Stimulated activated CD8-positive, alpha-beta memory T cell treated with anti-CD3 and anti-CD28 coated beads, Interleukin-7, amount 100 ng/mL, for 1 hour (primary cell): Measurements from ENCODE around the gene L1CAM.

Source experiments
- DNase-seq, 2 donors: peaks; one replicate each; pipeline ENCODE4 v3.0.0-alpha.2; 2020; ENCODE audit warnings: low read depth in 2 of 2

Gene L1CAM

GRCh38 chrX:153885968-153886903 lies at the start of gene L1CAM:
L1CAM (minus strand) TSS chrX:153886173; CDS start chrX:153875836, 10,337 bp downstream.
- no peak for DNase-seq

- DNase-seq = no peak
These were observed 49.4 kb upstream of the L1CAM start for GRCh38 chrX:153935326-153935851.

GRCh38 chrX:153934762-153935325 lies 48.9 kb upstream of the L1CAM start, which contains the start of gene NAA10:
NAA10 (minus strand) TSS chrX:153935037; CDS start chrX:153934904, 133 bp downstream.
- DNase-seq = peak in 1 of 2 donors; percentile 22

GRCh38 chrX:153934148-153934761 lies 48.3 kb upstream of the L1CAM start:
- DNase-seq = no peak

GRCh38 chrX:153933748-153934147 lies 47.8 kb upstream of the L1CAM start:
- DNase-seq = no peak

GRCh38 chrX:153932220-153932915 lies 46.4 kb upstream of the L1CAM start:
- no peak for DNase-seq

GRCh38 chrX:153931748-153932147 lies 45.8 kb upstream of the L1CAM start:
- no peak for DNase-seq

GRCh38 chrX:153931151-153931550 lies 45.2 kb upstream of the L1CAM start:
- no peak for DNase-seq

GRCh38 chrX:153930011-153930910 lies 44.3 kb upstream of the L1CAM start:
- DNase-seq = no peak

- no peak for DNase-seq
These were observed 43.6 kb upstream of the L1CAM start for GRCh38 chrX:153929576-153929975.

GRCh38 chrX:153928846-153929245 lies 42.9 kb upstream of the L1CAM start:
- DNase-seq = no peak

GRCh38 chrX:153927922-153928760 lies 42.2 kb upstream of the L1CAM start:
- DNase-seq = peak; percentile 78 to 88

GRCh38 chrX:153927672-153927921 lies 41.6 kb upstream of the L1CAM start:
- no peak for DNase-seq

- DNase-seq = peak; percentile 48 to 53
These were observed 41.1 kb upstream of the L1CAM start for GRCh38 chrX:153926858-153927671.

- no peak for DNase-seq
These were observed 40.5 kb upstream of the L1CAM start for GRCh38 chrX:153926552-153926857.

- no peak for DNase-seq
These were observed 40.0 kb upstream of the L1CAM start, which contains the start of gene ARHGAP4 for GRCh38 chrX:153925739-153926551. ARHGAP4 (minus strand) TSS chrX:153926264; CDS start chrX:153926202, 62 bp downstream.

- DNase-seq = no peak
These were observed 39.4 kb upstream of the L1CAM start for GRCh38 chrX:153925387-153925738.

GRCh38 chrX:153924149-153924861 lies 38.3 kb upstream of the L1CAM start:
- DNase-seq = no peak
